ENCODE measurements around the gene OR5A1. TPM values are rescaled to one million over a fixed set of nuclear protein-coding genes. Genes with fewer than 3 reads are reported as not detected.
A peak's percentile ranks its signal among the peaks of the same experiment; 100 is the strongest.
"Not testable (repeated sequence)": the region's sequence is repeated elsewhere in the genome, so short reads cannot be mapped to it uniquely, and the experiment has no call there.

OR5A1 gene
- not detected in 2 replicates for total RNA-seq
- not detected for polyA plus RNA-seq (2012)

GRCh38 chr11:59436169-59436568, at the start of gene OR5A1:
Gene OR5A1 (plus strand): TSS chr11:59436469. CDS start chr11:59443169, 6,700 bp downstream.
- DNase-seq (ENCODE audit: low read depth) = no peak

DNA sequence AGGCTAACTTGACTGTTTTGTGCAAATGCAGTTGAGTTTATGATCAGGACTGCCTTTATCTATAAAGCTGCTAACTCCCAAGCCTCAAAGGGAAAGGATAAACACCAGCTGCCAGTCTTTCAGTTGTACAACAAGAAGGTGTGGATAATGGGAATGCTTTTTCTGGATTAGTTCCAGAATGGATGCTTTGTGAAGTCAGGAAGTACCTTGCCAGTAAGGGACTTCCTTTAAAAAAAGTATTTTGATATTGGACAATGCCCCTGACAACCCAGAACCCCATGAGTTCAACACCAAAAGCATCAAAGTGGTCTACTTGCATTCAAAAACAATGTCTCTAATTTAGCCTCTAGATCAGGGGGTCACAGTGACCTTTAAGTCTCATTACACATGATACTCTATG, 42.1 kb upstream of the OR5A1 start:
- DNase-seq (ENCODE audit: low read depth) = no peak

DNA sequence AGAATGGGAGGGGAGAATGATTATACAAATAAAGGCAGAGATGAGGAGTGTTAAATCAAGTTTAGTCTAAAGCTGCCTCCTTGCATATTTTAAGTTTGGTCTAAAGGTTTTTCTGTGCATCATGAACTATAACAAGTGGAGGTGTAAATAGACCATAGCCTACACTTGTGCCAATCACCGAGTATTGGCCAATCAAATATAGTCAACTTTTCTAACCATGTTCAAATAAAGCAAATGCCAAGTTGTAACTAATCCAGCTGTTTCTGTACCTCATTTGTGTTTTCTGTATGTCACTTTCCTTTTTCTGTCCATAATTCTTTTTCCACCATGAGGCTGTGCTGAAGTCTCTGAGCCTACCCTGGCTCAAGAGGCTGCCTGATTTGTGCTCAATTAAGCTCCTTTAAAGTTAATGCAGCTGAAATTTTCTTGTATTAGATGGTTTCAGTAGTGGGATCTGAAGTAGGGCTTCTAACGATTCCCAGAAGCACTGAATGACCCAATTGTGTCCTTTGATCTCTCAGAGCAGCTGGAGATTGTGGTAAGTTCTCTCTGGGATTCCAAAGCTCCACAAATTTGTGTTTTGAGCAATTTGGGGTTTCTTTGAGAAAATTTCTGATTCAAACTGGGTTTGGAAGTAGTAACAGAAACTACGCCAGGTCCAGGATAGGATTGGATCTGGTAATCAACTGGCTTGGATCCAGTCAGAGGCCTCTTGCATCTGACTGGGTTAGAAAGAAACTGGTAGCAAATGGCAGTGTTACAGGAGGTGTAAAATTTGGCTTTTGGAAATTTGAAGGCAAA, 35.6 kb upstream of the OR5A1 start:
- DNase-seq (ENCODE audit: low read depth) = no peak

GRCh38 chr11:59401262-59401552, 35.1 kb upstream of the OR5A1 start:
- DNase-seq (ENCODE audit: low read depth) = no peak

- no peak for DNase-seq (ENCODE audit: low read depth)
These were observed 32.7 kb upstream of the OR5A1 start for GRCh38 chr11:59403546-59403945.

DNA sequence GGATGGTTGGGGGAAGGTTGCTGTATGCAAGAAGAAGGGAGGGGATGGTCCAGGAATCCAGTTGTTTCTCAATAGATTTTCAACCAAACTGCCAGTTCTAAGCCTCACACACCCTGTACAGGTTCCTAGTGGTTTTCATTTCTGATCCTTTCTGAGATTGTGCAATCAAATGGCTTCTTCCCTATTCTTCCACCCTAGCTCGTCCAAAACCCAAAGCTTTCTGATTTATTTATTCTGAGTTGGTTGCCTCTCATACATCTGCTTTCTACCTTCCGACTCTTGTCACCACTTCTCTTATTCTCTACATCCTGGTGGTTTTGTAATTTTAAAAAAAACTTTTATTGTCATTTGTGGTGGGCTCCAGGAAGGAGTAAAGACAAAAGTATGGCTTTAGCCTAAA, 22.6 kb upstream of the OR5A1 start:
- DNase-seq (ENCODE audit: low read depth) = no peak

DNA sequence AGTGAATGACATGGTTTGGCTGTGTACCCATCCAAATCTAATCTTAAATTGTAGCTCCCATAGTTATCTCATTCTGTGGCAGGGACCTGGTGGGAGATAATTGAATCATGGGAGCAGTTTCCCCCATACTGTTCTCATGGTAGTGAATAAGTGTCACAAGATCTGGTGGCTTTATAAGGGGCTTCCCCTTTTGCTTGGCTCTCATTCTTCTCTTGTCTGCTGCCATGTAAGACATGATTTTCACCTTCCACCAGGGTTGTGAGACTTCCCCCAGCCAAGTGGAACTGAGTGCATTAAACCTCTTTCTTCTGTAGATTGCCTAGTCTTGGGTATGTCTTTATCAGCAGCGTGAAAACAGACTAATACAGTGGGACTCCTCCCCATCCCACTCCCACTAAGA, 21.2 kb upstream of the OR5A1 start:
- no peak for DNase-seq (ENCODE audit: low read depth)

GRCh38 chr11:59416613-59417012, 19.7 kb upstream of the OR5A1 start:
- DNase-seq (ENCODE audit: low read depth) = peak; percentile 4

- DNase-seq (ENCODE audit: low read depth) = peak; percentile 77
These were observed 19.2 kb upstream of the OR5A1 start for GRCh38 chr11:59417023-59417422.

DNA sequence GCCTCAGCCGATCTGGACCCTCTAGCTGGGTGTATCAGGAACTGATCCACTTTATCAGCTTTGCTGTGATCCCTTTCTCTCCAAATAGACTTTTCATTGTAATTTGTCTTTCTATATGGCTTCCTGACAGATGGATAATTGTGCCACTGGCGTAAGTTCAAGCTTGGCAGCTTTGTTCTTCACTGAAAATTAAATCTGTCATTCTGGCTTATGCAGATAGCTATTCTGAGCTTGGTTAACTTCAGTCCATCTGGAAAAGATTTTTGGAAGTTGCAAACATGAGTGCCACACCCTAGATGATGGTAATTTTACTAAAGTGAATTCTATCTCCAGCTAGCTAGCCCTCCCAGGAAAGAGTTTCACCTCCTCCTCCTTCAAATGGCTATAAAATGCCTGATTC, 18.1 kb upstream of the OR5A1 start:
- peak; percentile 5 for DNase-seq (ENCODE audit: low read depth)

GRCh38 chr11:59423835-59424234, 12.4 kb upstream of the OR5A1 start:
- DNase-seq (ENCODE audit: low read depth) = no peak

- no peak for DNase-seq (ENCODE audit: low read depth)
These were observed 11.1 kb upstream of the OR5A1 start for GRCh38 chr11:59425131-59425530.

GRCh38 chr11:59426361-59427067, 9.8 kb upstream of the OR5A1 start, which contains the start of gene OR5A2:
Gene OR5A2 (minus strand): TSS chr11:59426413. CDS start chr11:59422953, 3,460 bp downstream.
- no peak for DNase-seq (ENCODE audit: low read depth)

- no peak for DNase-seq (ENCODE audit: low read depth)
These were observed 9.2 kb upstream of the OR5A1 start for GRCh38 chr11:59427068-59427382.

GRCh38 chr11:59429924-59430516, 6.2 kb upstream of the OR5A1 start:
- peak; percentile 52 for DNase-seq (ENCODE audit: low read depth)

DNA sequence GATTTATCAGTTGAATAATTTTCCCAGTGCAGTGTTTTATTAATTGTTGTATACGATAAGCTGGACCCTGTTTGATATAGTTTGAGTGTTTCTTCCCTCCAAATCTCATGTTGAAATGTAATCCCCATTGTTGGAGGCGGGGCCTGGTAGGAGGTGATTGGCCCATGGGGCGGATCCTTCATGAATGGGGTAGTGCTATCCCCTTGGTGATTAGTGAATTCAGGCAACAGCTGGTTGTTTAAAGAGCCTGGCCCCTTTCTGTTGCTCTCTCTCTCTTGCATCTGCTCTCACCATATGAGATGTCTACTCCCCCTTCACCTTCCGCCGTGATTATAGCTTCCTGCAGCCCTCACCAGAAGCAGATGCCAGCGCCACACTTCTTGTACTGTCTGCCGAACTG, 1.5 kb downstream of the OR5A1 start:
- no peak for DNase-seq (ENCODE audit: low read depth)

GRCh38 chr11:59445624-59446023, 9.4 kb downstream of the OR5A1 start:
- DNase-seq (ENCODE audit: low read depth) = not testable (repeated sequence)

DNA sequence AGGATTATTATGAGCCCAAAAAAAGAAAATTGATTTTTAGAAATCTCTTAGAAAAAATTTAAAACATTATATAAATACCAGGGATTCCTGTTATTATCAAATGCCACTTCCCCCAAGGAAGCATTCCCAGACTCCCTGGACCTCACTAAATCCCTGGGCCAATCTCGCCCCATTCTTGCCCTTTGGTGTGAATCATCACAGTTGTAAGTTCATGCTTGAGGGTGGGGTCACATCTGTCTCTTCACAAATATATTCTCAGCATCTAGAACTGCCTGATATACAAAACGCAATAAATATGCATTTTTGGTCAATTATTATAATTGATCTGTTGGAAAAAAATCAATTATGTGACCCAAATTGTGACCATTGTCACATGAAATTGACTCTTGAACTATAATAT, 12.2 kb downstream of the OR5A1 start:
- DNase-seq (ENCODE audit: low read depth) = no peak

- no peak for DNase-seq (ENCODE audit: low read depth)
These were observed 20.4 kb downstream of the OR5A1 start, which contains the start of gene OR4D6 for GRCh38 chr11:59456661-59457060. Gene OR4D6 (plus strand): TSS chr11:59456961. CDS start chr11:59456961, 0 bp downstream.

DNA sequence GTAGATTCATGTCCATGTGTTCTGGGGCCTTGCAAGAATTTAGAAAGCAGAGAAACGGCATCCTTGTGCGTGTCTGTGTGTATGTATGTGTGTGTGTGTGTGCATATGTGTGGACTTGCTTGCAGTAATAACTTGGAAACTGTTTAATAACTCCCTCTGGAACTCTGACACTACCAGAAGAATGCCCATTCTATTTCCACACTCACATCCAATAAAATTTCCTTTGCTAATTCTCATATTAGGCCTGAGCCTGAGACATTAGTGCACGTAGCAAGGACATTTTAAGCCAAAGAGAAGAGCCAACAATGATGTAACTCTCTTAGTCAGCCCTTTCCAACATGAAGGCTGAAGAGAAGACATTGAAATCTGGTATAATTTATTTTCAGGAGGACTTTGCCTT, 23.6 kb downstream of the OR5A1 start:
- DNase-seq (ENCODE audit: low read depth) = no peak

- DNase-seq (ENCODE audit: low read depth) = peak; percentile 0
These were observed 26.9 kb downstream of the OR5A1 start for GRCh38 chr11:59463190-59463641.

- DNase-seq (ENCODE audit: low read depth) = no peak
These were observed 36.7 kb downstream of the OR5A1 start, which contains the start of gene OR4D10 for GRCh38 chr11:59473015-59473414. Gene OR4D10 (plus strand): TSS chr11:59473315. CDS start chr11:59477430, 4,115 bp downstream.

Data from myocyte (in vitro differentiated cells).